ENCODE measurements around the gene GJA10.
"Not testable (repeated sequence)": the region's sequence is repeated elsewhere in the genome, so short reads cannot be mapped to it uniquely, and the experiment has no call there.

DNA sequence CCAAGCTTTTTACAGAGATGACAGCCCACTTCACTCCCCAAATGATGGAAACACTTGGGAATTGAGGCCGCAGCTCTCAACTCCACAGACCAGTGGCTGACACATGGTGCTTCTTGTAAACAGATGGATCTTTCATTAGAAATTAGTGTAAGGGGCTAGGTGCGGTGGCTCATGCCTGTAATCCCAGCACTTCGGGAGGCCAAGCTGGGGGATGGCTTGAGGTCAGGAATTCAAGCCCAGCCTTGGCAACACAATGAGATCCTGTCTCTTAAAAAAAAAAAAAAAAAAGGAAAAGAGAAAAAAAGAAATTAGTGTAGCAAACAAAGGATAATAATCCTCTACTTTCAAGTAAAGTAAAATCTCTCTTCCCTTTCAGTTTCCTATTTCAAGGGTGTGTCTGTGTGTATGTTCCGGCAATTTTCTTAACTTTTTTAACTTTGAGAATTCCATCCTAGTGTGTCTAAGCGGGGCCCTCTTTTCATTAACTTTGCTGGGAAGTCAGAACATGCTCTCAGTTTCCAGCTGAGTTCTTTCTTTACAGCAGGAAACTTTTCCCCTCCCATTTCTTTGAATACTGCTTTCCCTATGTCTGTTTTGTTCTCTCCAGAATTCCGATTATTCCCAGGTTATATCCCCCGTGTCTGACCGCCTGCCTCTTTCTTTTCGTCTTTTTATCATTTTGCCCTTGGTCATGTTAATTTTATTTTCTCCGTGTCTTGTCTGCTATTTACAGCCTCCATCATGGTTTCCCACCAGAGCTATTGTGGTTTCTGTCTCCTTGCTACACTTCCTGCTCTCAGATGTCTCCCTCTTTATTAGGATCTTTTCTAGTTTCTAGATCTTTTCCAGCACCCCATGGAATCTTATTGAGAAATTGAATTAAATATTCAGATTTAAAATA, 16.0 kb downstream of the GJA10 start:
- TF ChIP-seq, protein P1, sequence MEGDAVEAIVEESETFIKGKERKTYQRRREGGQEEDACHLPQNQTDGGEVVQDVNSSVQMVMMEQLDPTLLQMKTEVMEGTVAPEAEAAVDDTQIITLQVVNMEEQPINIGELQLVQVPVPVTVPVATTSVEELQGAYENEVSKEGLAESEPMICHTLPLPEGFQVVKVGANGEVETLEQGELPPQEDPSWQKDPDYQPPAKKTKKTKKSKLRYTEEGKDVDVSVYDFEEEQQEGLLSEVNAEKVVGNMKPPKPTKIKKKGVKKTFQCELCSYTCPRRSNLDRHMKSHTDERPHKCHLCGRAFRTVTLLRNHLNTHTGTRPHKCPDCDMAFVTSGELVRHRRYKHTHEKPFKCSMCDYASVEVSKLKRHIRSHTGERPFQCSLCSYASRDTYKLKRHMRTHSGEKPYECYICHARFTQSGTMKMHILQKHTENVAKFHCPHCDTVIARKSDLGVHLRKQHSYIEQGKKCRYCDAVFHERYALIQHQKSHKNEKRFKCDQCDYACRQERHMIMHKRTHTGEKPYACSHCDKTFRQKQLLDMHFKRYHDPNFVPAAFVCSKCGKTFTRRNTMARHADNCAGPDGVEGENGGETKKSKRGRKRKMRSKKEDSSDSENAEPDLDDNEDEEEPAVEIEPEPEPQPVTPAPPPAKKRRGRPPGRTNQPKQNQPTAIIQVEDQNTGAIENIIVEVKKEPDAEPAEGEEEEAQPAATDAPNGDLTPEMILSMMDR (IDR thresholded peaks at IDR 0.05): not testable (repeated sequence)
- TF ChIP-seq POLR2A (IDR thresholded peaks at IDR 0.05): not testable (repeated sequence)

Data from heart left ventricle (tissue), 13 donors.